A549 (cell line): ENCODE results near the gene CABCOCO1.

Experiments used
- CHD2 ChIP-seq: fragments of 150-350 bp; IDR thresholded peaks from 2 replicates; pipeline ENCODE4 v1.6.1; 2014; ENCODE audit warnings: low read length; ENCODE audit not compliant: partially characterized antibody
- CTCF ChIP-seq: fragments of >200 bp; sonication (Bioruptor Twin); formaldehyde crosslinking; IDR thresholded peaks from 3 replicates; pipeline ENCODE4 v1.5.1; 2016
- GATA3 ChIP-seq: IDR thresholded peaks from 2 replicates; pipeline ENCODE4 v1.6.1; 2012; ENCODE audit warnings: borderline replicate concordance
- JUN ChIP-seq, 2 experiments: fragments of >200 bp; sonication (Bioruptor Twin); formaldehyde crosslinking; IDR thresholded peaks; 2 replicates in 1 of 2; 3 replicates in 1 of 2; pipeline ENCODE4 v1.6.1; 2016 to 2017
- MYC ChIP-seq: IDR thresholded peaks from 2 replicates; pipeline ENCODE4 v1.6.1; 2012; ENCODE audit warnings: mild to moderate bottlenecking, inconsistent platforms, low read length, improper control_type of control experiment, borderline replicate concordance
- PHF8 ChIP-seq: fragments of 200-600 bp; sonication (generic); IDR thresholded peaks from 2 replicates; pipeline ENCODE4 v1.6.1; 2016; ENCODE audit warnings: low read depth, mild to moderate bottlenecking, antibody characterized with exemption, moderate library complexity, borderline replicate concordance
- RCOR1 ChIP-seq: fragments of 150-350 bp; IDR thresholded peaks from 2 replicates; pipeline ENCODE4 v1.6.1; 2014; ENCODE audit warnings: antibody characterized with exemption, low read length, low read depth
- ZSCAN20 ChIP-seq: fragments of 250-450 bp; sonication (Bioruptor Pico); IDR thresholded peaks from 2 replicates; pipeline ENCODE4 v1.8.0; 2022; ENCODE audit warnings: mild to moderate bottlenecking, moderate library complexity
- TF ChIP-seq, protein P1 (sequence below): fragments of 450-650 bp; IDR thresholded peaks from 2 replicates; pipeline ENCODE4 v1.6.1; 2014; ENCODE audit warnings: antibody characterized with exemption
- TF ChIP-seq, protein P2 (sequence below): fragments of 250-450 bp; sonication (Bioruptor Pico); IDR thresholded peaks from 2 replicates; pipeline ENCODE4 v1.5.0; 2021; ENCODE audit warnings: mild to moderate bottlenecking, moderate library complexity, borderline replicate concordance

DNA sequence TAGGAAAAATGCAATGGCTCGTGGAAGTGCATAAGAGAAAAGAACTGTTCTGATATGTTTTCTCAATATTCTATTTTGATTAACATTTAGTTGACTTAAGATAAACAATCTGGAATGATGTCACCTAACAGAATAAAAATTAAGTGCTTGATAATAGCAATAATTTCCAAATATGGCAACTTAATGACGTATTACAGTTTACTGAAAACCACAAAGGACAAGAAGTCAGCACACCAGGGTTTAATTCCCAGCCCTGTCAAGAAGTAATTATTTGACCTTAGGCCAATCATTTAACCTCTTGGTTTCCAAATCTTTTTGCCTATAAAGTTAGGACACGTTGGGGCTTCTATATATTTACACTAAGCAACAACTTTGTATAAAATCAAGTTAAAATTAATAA, 95.7 kb downstream of the CABCOCO1 start:
- TF ChIP-seq GATA3, result no peak
- TF ChIP-seq ZSCAN20 (CRISPR knock-in tag), result no peak
- TF ChIP-seq PHF8, result no peak
- TF ChIP-seq, protein P1, sequence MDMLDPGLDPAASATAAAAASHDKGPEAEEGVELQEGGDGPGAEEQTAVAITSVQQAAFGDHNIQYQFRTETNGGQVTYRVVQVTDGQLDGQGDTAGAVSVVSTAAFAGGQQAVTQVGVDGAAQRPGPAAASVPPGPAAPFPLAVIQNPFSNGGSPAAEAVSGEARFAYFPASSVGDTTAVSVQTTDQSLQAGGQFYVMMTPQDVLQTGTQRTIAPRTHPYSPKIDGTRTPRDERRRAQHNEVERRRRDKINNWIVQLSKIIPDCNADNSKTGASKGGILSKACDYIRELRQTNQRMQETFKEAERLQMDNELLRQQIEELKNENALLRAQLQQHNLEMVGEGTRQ, result no peak
- TF ChIP-seq CHD2, result no peak
- TF ChIP-seq CTCF, result no peak
- no peak for TF ChIP-seq MYC
- TF ChIP-seq, protein P2, sequence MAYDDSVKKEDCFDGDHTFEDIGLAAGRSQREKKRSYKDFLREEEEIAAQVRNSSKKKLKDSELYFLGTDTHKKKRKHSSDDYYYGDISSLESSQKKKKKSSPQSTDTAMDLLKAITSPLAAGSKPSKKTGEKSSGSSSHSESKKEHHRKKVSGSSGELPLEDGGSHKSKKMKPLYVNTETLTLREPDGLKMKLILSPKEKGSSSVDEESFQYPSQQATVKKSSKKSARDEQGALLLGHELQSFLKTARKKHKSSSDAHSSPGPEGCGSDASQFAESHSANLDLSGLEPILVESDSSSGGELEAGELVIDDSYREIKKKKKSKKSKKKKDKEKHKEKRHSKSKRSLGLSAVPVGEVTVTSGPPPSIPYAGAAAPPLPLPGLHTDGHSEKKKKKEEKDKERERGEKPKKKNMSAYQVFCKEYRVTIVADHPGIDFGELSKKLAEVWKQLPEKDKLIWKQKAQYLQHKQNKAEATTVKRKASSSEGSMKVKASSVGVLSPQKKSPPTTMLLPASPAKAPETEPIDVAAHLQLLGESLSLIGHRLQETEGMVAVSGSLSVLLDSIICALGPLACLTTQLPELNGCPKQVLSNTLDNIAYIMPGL, result no peak
- no peak for TF ChIP-seq JUN (IDR thresholded peaks at IDR 0.05)
- TF ChIP-seq RCOR1, result no peak
